Subcutaneous adipose tissue (tissue), 4 donors: ENCODE results near the gene EXOC2. TPM values are rescaled to one million over a fixed set of nuclear protein-coding genes. Genes with fewer than 3 reads are reported as not detected.

Experiments used
- total RNA-seq, 4 donors: library from RNA; depleted of rRNA; stranded (reverse); fragments of >200 nt; gene quantifications; one replicate each; pipeline ENCODE4 v1.1.0, GENCODE V29; 2016
- TF ChIP-seq, protein P1 (sequence below): fragments of 450-650 bp; IDR thresholded peaks from one replicate; pipeline ENCODE4 v1.5.1; 2016; ENCODE audit warnings: low read depth, mild to moderate bottlenecking, control low read depth, antibody characterized with exemption, moderate library complexity

EXOC2 gene
- total RNA-seq, 4 donors from 2014 or later: 18.9 to 28.4 (median 20.2) TPM

DNA sequence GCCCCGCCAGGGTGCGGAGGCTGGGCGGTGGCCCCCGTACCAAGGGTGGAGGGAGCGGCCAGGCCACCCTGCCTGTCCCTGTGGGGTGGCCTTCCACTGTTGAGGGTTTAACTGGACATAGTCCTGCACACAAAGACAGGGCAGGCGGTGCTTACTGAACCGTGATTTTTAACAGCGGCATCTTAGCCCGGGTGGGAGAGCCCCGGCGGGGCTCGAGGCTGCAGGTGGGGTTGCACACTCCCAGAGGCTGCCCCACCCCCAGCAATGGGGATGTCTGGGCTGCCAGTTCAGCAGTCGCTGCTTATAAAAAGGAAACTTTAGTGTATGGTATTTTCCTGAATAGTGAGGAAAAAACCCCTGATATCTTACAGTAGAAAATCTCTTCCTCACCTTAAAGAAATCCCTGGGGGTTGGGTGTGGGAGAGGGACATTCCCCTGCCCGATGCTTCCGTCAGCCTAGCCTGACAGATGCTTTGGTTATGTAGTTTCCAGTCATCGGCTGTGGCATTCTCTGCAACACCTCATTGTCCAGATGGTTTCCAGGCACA, 222.0 kb downstream of the EXOC2 start:
- TF ChIP-seq, protein P1, sequence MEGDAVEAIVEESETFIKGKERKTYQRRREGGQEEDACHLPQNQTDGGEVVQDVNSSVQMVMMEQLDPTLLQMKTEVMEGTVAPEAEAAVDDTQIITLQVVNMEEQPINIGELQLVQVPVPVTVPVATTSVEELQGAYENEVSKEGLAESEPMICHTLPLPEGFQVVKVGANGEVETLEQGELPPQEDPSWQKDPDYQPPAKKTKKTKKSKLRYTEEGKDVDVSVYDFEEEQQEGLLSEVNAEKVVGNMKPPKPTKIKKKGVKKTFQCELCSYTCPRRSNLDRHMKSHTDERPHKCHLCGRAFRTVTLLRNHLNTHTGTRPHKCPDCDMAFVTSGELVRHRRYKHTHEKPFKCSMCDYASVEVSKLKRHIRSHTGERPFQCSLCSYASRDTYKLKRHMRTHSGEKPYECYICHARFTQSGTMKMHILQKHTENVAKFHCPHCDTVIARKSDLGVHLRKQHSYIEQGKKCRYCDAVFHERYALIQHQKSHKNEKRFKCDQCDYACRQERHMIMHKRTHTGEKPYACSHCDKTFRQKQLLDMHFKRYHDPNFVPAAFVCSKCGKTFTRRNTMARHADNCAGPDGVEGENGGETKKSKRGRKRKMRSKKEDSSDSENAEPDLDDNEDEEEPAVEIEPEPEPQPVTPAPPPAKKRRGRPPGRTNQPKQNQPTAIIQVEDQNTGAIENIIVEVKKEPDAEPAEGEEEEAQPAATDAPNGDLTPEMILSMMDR: no peak

DNA sequence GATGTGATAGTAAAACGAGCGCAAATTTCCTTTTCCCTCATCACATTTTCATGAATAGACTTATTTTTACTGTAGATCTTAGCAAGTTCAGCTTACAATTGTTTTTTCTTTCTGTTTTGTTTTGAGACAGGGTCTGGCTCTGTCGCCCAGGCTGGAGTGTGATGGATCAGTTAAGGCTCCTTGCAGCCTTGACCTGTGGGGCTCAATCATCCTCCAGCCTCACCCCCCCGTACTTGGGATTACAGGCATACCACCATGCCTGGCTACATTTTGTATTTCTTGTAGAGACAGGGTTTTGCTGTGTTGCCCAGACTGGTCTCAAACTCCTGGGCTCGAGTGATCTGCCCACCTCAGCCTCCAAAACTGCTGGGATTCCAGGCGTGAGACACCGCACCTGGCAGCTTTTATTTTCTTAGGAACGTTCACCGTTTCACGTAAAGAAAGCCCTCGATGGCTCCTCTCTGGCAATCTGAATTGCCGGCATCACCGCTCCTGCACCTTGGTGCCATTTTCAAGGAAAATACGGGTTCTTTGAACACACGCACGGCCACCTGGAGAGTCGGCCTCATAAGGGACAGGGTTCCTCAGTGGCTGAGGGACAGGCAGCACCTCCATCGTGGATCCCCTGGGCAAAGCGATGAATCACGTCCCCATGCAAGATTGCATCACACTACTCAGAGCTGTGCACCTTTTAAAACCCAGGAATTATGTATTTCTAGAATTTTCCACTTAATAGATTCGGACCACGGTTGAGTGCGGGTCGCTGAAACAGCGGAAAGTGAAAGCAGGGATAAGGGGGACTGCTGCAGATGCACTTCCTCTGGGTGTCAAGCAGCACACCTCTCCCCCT, 222.7 kb downstream of the EXOC2 start:
- TF ChIP-seq, protein P1: no peak

DNA sequence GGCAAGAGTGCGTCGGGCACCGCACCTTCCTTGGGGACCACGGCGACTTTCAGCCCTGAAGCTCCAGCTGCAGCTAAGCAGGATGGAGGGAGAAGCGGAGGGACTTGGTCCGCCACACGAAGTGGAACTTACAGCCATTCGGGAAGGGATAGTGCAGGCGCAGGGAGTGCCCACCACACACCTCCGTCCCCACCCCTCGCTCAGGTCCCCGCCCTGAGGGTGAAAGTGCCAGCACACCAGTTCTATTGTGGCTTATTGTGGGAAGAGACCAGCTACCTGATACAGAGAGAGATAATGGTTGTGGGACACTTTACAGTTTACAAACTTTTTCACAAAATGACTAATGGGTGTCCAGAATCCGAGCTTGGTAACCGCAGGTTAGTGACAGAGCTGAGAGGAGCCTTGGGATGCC, 225.3 kb downstream of the EXOC2 start:
- TF ChIP-seq, protein P1: no peak

DNA sequence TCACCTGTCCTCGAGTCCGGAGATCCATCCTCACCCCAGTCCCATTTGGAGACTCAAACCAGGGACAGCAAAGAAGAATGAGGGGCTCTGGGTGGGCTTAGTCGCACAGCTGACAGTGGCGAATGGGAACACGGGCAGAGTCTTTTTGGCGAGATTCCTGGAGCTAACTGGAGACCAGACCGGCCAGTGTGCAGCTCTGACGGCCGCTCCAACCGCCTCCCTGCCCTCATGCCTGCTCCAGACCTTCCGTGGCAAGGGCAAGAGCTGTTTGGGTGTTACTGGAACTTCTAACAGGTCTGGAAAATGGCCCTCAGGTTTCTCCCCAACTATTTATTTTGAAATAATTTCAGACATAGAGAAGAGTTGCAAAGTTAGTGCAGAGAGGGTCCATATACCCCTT, 225.8 kb downstream of the EXOC2 start:
- TF ChIP-seq, protein P1: no peak

DNA sequence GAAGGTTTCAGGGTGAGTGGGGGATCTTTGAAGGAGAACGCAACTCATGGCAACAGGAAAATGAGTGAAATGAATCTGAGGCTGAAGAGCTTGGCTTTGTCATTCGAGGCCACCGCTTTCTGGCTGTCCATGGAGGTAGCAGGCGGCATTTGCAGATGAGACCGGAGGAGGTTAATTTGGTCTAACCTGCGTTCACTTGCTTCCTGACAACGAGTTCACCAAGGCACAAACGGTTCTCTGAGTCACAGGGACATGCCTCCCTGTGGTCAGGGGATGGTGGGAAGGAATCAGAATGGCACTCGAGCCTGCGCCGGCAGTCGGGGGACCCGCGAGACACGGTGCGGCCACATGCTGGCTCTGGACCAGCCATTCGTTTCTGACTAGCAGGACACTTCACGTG, 226.4 kb downstream of the EXOC2 start:
- TF ChIP-seq, protein P1: no peak

GRCh38 chr6:465531-466348, 227.2 kb downstream of the EXOC2 start:
- TF ChIP-seq, protein P1: no peak

DNA sequence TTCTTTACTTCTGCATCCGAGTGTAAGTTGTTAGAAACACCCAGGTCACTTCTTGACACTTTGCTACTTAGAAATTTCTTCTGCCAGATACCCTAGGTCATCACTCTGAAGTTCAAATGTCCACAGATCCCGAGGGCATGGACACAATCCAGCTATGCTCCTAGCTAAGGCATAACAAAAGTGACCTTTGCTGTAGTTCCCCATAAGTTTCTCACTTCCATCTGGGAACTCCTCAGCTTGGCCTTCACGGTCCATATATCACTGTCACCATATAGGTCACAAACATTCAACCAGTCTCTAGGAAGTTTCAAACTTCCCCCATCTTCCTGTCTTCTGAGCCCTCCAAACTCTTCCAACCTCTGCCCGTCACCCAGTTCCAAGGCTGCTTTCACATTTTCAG, 236.1 kb downstream of the EXOC2 start:
- TF ChIP-seq, protein P1: no peak
